OCI-LY7 (cell line): ENCODE data around the gene DQX1. TPM values are rescaled to one million over a fixed set of nuclear protein-coding genes. Genes with fewer than 3 reads are reported as not detected.

Experiments
- BruUV-seq: library from RNA; stranded (reverse); fragments of 400-500 nt; replicated peaks from 2 replicates; lab custom pipeline; 2021; lab: Mats Ljungman, UMichigan
- CTCF ChIA-PET: fragments of 300-600 bp; sonication (Branson Sonifier 250); formaldehyde crosslinking; loops from one replicate; lab custom pipeline; 2022; ENCODE audit warnings: antibody characterized with exemption; ENCODE audit not compliant: unreplicated experiment; lab: Charles Lee
- POLR2A ChIA-PET: fragments of 300-600 bp; sonication (Branson Sonifier 250); formaldehyde crosslinking; loops from one replicate; lab custom pipeline; 2022; ENCODE audit warnings: antibody characterized with exemption; lab: Charles Lee
- DNase-seq: peaks from one replicate; pipeline ENCODE4 v3.0.0-alpha.2; 2015; ENCODE audit warnings: low spot score
- H2AFZ ChIP-seq: fragments of 200-600 bp; sonication (generic), shearing (Covaris generic); 2 replicates; pipeline ENCODE4 v1.6.1; 2014; ENCODE audit warnings: mild to moderate bottlenecking, antibody characterized with exemption, low read length, moderate library complexity
- H3K27ac ChIP-seq: fragments of 200-600 bp; sonication (generic); 2 replicates; pipeline ENCODE4 v1.5.1; 2014; ENCODE audit warnings: mixed run types, low read depth, mild to moderate bottlenecking, moderate library complexity, low read length, inconsistent platforms; ENCODE audit not compliant: poor library complexity, severe bottlenecking
- H3K36me3 ChIP-seq: fragments of 200-600 bp; sonication (generic); 2 replicates; pipeline ENCODE4 v1.6.1; 2014; ENCODE audit warnings: mild to moderate bottlenecking, antibody characterized with exemption, low read length, moderate library complexity, mixed read lengths; ENCODE audit not compliant: insufficient read depth
- H3K4me1 ChIP-seq: fragments of 200-600 bp; sonication (generic); 2 replicates; pipeline ENCODE4 v1.5.1; 2014; ENCODE audit warnings: mild to moderate bottlenecking, low read length; ENCODE audit not compliant: insufficient read depth, poor library complexity, severe bottlenecking
- H3K4me2 ChIP-seq: fragments of 200-600 bp; sonication (generic); 2 replicates; pipeline ENCODE4 v1.6.1; 2014; ENCODE audit warnings: mild to moderate bottlenecking, low read length
- H3K4me3 ChIP-seq: fragments of 200-600 bp; sonication (generic); 2 replicates; pipeline ENCODE4 v1.5.1; 2014; ENCODE audit warnings: mild to moderate bottlenecking, low read depth, low read length; ENCODE audit not compliant: poor library complexity, severe bottlenecking
- H3K79me2 ChIP-seq: fragments of 200-600 bp; sonication (generic); 2 replicates; pipeline ENCODE4 v1.6.1; 2016; ENCODE audit warnings: low read depth, mild to moderate bottlenecking, low read length, moderate library complexity, mixed read lengths; ENCODE audit not compliant: insufficient read depth
- H3K9me2 ChIP-seq: fragments of 200-600 bp; sonication (generic); 2 replicates; pipeline ENCODE4 v1.6.1; 2016; ENCODE audit warnings: mild to moderate bottlenecking, low read length, mixed read lengths; ENCODE audit not compliant: insufficient read depth
- H3K9me3 ChIP-seq: fragments of 200-600 bp; sonication (generic); 2 replicates; pipeline ENCODE4 v1.6.1; 2014; ENCODE audit warnings: mild to moderate bottlenecking, mixed run types, low read length, mixed read lengths
- H4K20me1 ChIP-seq: fragments of 200-600 bp; sonication (generic); 2 replicates; pipeline ENCODE4 v1.6.1; 2014; ENCODE audit warnings: mild to moderate bottlenecking, antibody characterized with exemption, low read length, moderate library complexity, mixed read lengths; ENCODE audit not compliant: insufficient read depth
- CTCF ChIP-seq: fragments of 200-600 bp; sonication (generic); conservative IDR thresholded peaks from 2 replicates; pipeline ENCODE4 v1.5.1; 2014; ENCODE audit warnings: mild to moderate bottlenecking, antibody characterized with exemption, low read length, moderate library complexity, mixed read lengths
- EZH2phosphoT487 ChIP-seq: fragments of 200-600 bp; sonication (generic); IDR thresholded peaks from 2 replicates; pipeline ENCODE4 v1.6.1; 2018; ENCODE audit warnings: low read depth, borderline replicate concordance, mild to moderate bottlenecking, mixed run types, antibody characterized with exemption, low read length, moderate library complexity, mixed read lengths
- intact Hi-C: fragments of 100-400 bp; cut with micrococcal nuclease; formaldehyde crosslinking; loops from one replicate; pipeline ENCODE4 v1.10.0; 2022; ENCODE audit not compliant: unreplicated experiment
- total RNA-seq, 2 experiments: library from RNA; depleted of rRNA in 1 of 2; stranded (reverse); fragments of >200 nt in 1 of 2; shearing (Covaris generic) in 1 of 2; gene quantifications; 2 replicates each; pipeline ENCODE4 v1.2.3, GENCODE V29; 2014 to 2022

DQX1 gene
- total RNA-seq, 2 experiments from 2014 or later, result 0.32 to 0.76 TPM

DNA sequence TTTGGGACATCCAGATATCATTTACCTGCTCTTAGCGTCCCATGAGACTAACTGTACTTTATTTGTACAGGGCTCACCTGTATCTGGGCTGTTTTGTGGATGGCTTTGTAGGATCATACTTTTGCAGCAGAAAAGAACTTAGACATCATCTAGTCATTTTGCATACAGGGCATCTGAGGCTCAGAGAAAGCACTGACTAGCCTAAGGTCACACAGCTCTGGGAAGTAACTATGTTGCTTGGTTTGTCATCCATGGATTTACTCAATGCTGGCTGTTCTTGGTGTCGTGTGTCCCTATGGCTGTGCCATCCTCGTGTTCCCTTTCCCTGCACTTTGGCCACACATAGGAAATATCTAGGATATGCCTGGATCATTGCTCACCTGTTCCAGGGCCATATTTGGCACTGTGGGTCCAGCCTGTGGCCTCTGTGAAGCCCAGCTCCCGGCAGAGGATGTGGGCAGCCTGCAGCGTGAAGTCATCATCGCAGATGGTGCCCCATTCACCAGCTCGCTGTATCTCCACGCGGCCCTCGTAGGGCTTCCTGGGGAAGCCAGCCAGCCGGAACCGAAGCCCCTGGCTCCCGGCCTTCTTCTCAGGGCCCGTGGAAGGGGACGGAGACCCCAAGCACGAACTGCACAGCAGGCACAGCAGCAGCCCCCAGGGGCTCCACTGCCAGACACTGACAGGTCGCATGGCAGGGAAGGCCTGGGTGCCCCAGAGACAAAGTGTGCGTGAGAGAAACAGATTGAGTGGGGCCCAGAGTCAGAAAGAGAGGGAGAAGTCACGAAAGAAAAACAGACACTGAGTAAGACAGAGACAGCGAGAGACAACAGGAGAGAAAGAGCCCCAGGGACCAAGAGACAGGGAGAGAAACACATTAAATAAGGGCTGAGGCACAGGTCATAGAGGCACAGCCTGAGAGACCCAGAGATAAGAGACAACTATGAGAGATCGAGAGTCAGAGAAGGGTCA, 26.2 kb upstream of the DQX1 start:
- H3K4me1 ChIP-seq, result peaks cover 13% of the 10 kb centered on the region
- H3K79me2 ChIP-seq, result no peaks in the 10 kb centered on the region
- no peak overlapping the region for H2AFZ ChIP-seq
- BruUV-seq, result no TSS peak
- TF ChIP-seq EZH2phosphoT487, result no peak
- no peak for TF ChIP-seq CTCF
- H3K4me3 ChIP-seq, result no peak overlapping the region
- no peaks in the 10 kb centered on the region for H3K9me3 ChIP-seq
- H3K9me2 ChIP-seq, result no peaks in the 10 kb centered on the region
- H3K36me3 ChIP-seq, result no peaks in the 10 kb centered on the region
- ChIA-PET CTCF (interaction anchor here (0.5 kb wide), 1 partner anchor 78 kb away, joined by 5 read pairs; no protein-coding TSS in a partner anchor), POLR2A (interaction anchor here (0.6 kb wide), 1 partner anchor 10 kb away, joined by 3 read pairs; no protein-coding TSS in a partner anchor)
- DNase-seq, result no peak
- H3K27ac ChIP-seq, result no peak overlapping the region
- no peak overlapping the region for H3K4me2 ChIP-seq
- intact Hi-C loops, result no loop called here
- no peaks in the 10 kb centered on the region for H4K20me1 ChIP-seq

GRCh38 chr2:74551530-74551929, 25.5 kb upstream of the DQX1 start:
- H3K79me2 ChIP-seq, result no peaks in the 10 kb centered on the region
- TF ChIP-seq CTCF (no peak), EZH2phosphoT487 (no peak)
- H3K4me1 ChIP-seq, result peaks cover 13% of the 10 kb centered on the region
- DNase-seq, result no peak
- intact Hi-C loops, result no loop called here
- POLR2A ChIA-PET, result interaction anchor here (0.6 kb wide), 1 partner anchor 10 kb away, joined by 3 read pairs; no protein-coding TSS in a partner anchor
- CTCF ChIA-PET, result interaction anchor here (0.5 kb wide), 1 partner anchor 77 kb away, joined by 5 read pairs; no protein-coding TSS in a partner anchor
- no peaks in the 10 kb centered on the region for H4K20me1 ChIP-seq
- no peak overlapping the region for H3K4me2 ChIP-seq
- no peaks in the 10 kb centered on the region for H3K36me3 ChIP-seq
- no peak overlapping the region for H2AFZ ChIP-seq
- no TSS peak for BruUV-seq
- no peaks in the 10 kb centered on the region for H3K9me3 ChIP-seq
- H3K4me3 ChIP-seq, result no peak overlapping the region
- H3K9me2 ChIP-seq, result no peaks in the 10 kb centered on the region
- no peak overlapping the region for H3K27ac ChIP-seq

GRCh38 chr2:74550231-74550630, 24.2 kb upstream of the DQX1 start:
- TF ChIP-seq CTCF (no peak), EZH2phosphoT487 (no peak)
- Histone ChIP-seq H2AFZ (no peak overlapping the region), H3K9me3 (no peaks in the 10 kb centered on the region), H3K79me2 (no peaks in the 10 kb centered on the region), H3K27ac (no peak overlapping the region), H3K9me2 (no peaks in the 10 kb centered on the region), H3K4me2 (no peak overlapping the region), H3K4me1 (peaks cover 9% of the 10 kb centered on the region), H4K20me1 (no peaks in the 10 kb centered on the region), H3K4me3 (no peak overlapping the region), H3K36me3 (no peaks in the 10 kb centered on the region)
- CTCF ChIA-PET, result no interaction called here
- BruUV-seq, result no TSS peak
- intact Hi-C loops, result no loop called here
- DNase-seq, result no peak
- POLR2A ChIA-PET, result interaction anchor here (0.5 kb wide), 1 partner anchor 640 kb away, joined by 3 read pairs; no protein-coding TSS in a partner anchor
